Stimulated activated memory B cell treated with anti-CD40 and anti-IgM and Interleukin-4, amounts not matched to agents 10 μg/mL and 1 μg/mL and 100 μg/mL, for 72 hours (primary cell): Measurements from ENCODE around the gene KRI1.
A peak's percentile ranks its signal among the peaks of the same experiment; 100 is the strongest.

Experiments
- ATAC-seq: fragments of 150-1000 bp; cut with Tn5 transposase; 2 replicates; pipeline ENCODE4 v1.10.0; 2021
- H3K27ac Mint-ChIP-seq: one replicate; pipeline ENCODE4 v1.8.0; 2022; ENCODE audit warnings: mild to moderate bottlenecking, mixed read lengths
- H3K27me3 Mint-ChIP-seq: one replicate; pipeline ENCODE4 v1.8.0; 2022; ENCODE audit warnings: mixed read lengths
- H3K36me3 Mint-ChIP-seq: one replicate; pipeline ENCODE4 v1.8.0; 2022; ENCODE audit warnings: mixed read lengths
- H3K4me1 Mint-ChIP-seq: one replicate; pipeline ENCODE4 v1.8.0; 2022; ENCODE audit warnings: mixed read lengths
- H3K4me3 Mint-ChIP-seq: one replicate; pipeline ENCODE4 v1.8.0; 2022; ENCODE audit warnings: mild to moderate bottlenecking, moderate library complexity, mixed read lengths
- H3K9me3 Mint-ChIP-seq: one replicate; pipeline ENCODE4 v1.8.0; 2022; ENCODE audit warnings: mixed read lengths

The KRI1 gene

GRCh38 chr19:10565567-10566407 is at the start of gene KRI1:
Gene KRI1, minus strand, starts transcription at chr19:10566010. Its CDS starts 11 bp downstream, at chr19:10565999.
- Mint-ChIP-seq H3K27me3 (no peaks in the 10 kb centered on the region), H3K27ac (peak within 1 kb of the TSS; percentile 86), H3K36me3 (peaks cover 11% of the 10 kb centered on the region), H3K4me3 (peak within 1 kb of the TSS; percentile 82), H3K9me3 (no peaks in the 10 kb centered on the region), H3K4me1 (peaks cover 49% of the 10 kb centered on the region)
- ATAC-seq = peak; percentile 80

- ATAC-seq = no peak
- H3K27ac Mint-ChIP-seq = peak overlapping the region; percentile 51
- peaks cover 40% of the 10 kb centered on the region for H3K4me1 Mint-ChIP-seq
- no peaks in the 10 kb centered on the region for H3K27me3 Mint-ChIP-seq
- H3K9me3 Mint-ChIP-seq = no peaks in the 10 kb centered on the region
- peaks cover 25% of the 10 kb centered on the region for H3K36me3 Mint-ChIP-seq
- no peak overlapping the region for H3K4me3 Mint-ChIP-seq
These were observed 46.8 kb upstream of the KRI1 start for GRCh38 chr19:10612499-10613119.

- no peak for ATAC-seq
- Mint-ChIP-seq H3K27ac (no peak overlapping the region), H3K27me3 (no peaks in the 10 kb centered on the region), H3K9me3 (no peaks in the 10 kb centered on the region), H3K36me3 (peaks cover 21% of the 10 kb centered on the region), H3K4me1 (peaks cover 33% of the 10 kb centered on the region), H3K4me3 (no peak overlapping the region)
These were observed 46.1 kb upstream of the KRI1 start for GRCh38 chr19:10611907-10612306.

GRCh38 chr19:10604460-10604980 is 38.7 kb upstream of the KRI1 start:
- ATAC-seq = peak; percentile 48
- peaks cover 10% of the 10 kb centered on the region for H3K36me3 Mint-ChIP-seq
- no peaks in the 10 kb centered on the region for H3K9me3 Mint-ChIP-seq
- peaks cover 29% of the 10 kb centered on the region for H3K4me1 Mint-ChIP-seq
- no peaks in the 10 kb centered on the region for H3K27me3 Mint-ChIP-seq
- H3K4me3 Mint-ChIP-seq = peak overlapping the region; percentile 91
- peak overlapping the region; percentile 96 for H3K27ac Mint-ChIP-seq

GRCh38 chr19:10603873-10604459 is 38.2 kb upstream of the KRI1 start:
- peak; percentile 56 for ATAC-seq
- Mint-ChIP-seq H3K4me1 (peaks cover 29% of the 10 kb centered on the region), H3K9me3 (no peaks in the 10 kb centered on the region), H3K4me3 (peak overlapping the region; percentile 91), H3K36me3 (peaks cover 10% of the 10 kb centered on the region), H3K27me3 (no peaks in the 10 kb centered on the region), H3K27ac (peak overlapping the region; percentile 96)

GRCh38 chr19:10603084-10603872 is 37.5 kb upstream of the KRI1 start:
- peak; percentile 83 for ATAC-seq
- H3K4me3 Mint-ChIP-seq = peak overlapping the region; percentile 91
- peak overlapping the region; percentile 96 for H3K27ac Mint-ChIP-seq
- peaks cover 29% of the 10 kb centered on the region for H3K4me1 Mint-ChIP-seq
- H3K9me3 Mint-ChIP-seq = no peaks in the 10 kb centered on the region
- peaks cover 10% of the 10 kb centered on the region for H3K36me3 Mint-ChIP-seq
- H3K27me3 Mint-ChIP-seq = no peaks in the 10 kb centered on the region

GRCh38 chr19:10602330-10603083 is 36.7 kb upstream of the KRI1 start:
- H3K27me3 Mint-ChIP-seq = no peaks in the 10 kb centered on the region
- H3K27ac Mint-ChIP-seq = peak overlapping the region; percentile 96
- ATAC-seq = peak; percentile 87
- peak overlapping the region; percentile 91 for H3K4me3 Mint-ChIP-seq
- no peaks in the 10 kb centered on the region for H3K9me3 Mint-ChIP-seq
- H3K4me1 Mint-ChIP-seq = peaks cover 33% of the 10 kb centered on the region
- H3K36me3 Mint-ChIP-seq = peaks cover 10% of the 10 kb centered on the region

GRCh38 chr19:10601999-10602329 is 36.2 kb upstream of the KRI1 start:
- H3K4me3 Mint-ChIP-seq = peak overlapping the region; percentile 81
- no peaks in the 10 kb centered on the region for H3K9me3 Mint-ChIP-seq
- no peaks in the 10 kb centered on the region for H3K27me3 Mint-ChIP-seq
- peak overlapping the region; percentile 96 for H3K27ac Mint-ChIP-seq
- H3K36me3 Mint-ChIP-seq = peaks cover 10% of the 10 kb centered on the region
- peaks cover 35% of the 10 kb centered on the region for H3K4me1 Mint-ChIP-seq
- no peak for ATAC-seq

GRCh38 chr19:10600149-10600548 is 34.3 kb upstream of the KRI1 start:
- H3K27ac Mint-ChIP-seq = no peak overlapping the region
- no peaks in the 10 kb centered on the region for H3K27me3 Mint-ChIP-seq
- no peaks in the 10 kb centered on the region for H3K9me3 Mint-ChIP-seq
- peaks cover 53% of the 10 kb centered on the region for H3K4me1 Mint-ChIP-seq
- no peak overlapping the region for H3K4me3 Mint-ChIP-seq
- no peak for ATAC-seq
- H3K36me3 Mint-ChIP-seq = peaks cover 10% of the 10 kb centered on the region

- H3K9me3 Mint-ChIP-seq = no peaks in the 10 kb centered on the region
- no peaks in the 10 kb centered on the region for H3K36me3 Mint-ChIP-seq
- H3K4me1 Mint-ChIP-seq = peaks cover 44% of the 10 kb centered on the region
- no peaks in the 10 kb centered on the region for H3K27me3 Mint-ChIP-seq
- peak overlapping the region; percentile 55 for H3K4me3 Mint-ChIP-seq
- peak; percentile 87 for ATAC-seq
- peak overlapping the region; percentile 75 for H3K27ac Mint-ChIP-seq
These were observed 28.2 kb upstream of the KRI1 start for GRCh38 chr19:10593820-10594637.

- Mint-ChIP-seq H3K4me3 (no peak overlapping the region), H3K27ac (no peak overlapping the region), H3K36me3 (no peaks in the 10 kb centered on the region), H3K9me3 (no peaks in the 10 kb centered on the region), H3K4me1 (peaks cover 43% of the 10 kb centered on the region), H3K27me3 (no peaks in the 10 kb centered on the region)
- ATAC-seq = no peak
These were observed 27.3 kb upstream of the KRI1 start for GRCh38 chr19:10593148-10593547.

- H3K9me3 Mint-ChIP-seq = peaks cover 6% of the 10 kb centered on the region
- no peak for ATAC-seq
These were observed 22.0 kb upstream of the KRI1 start for GRCh38 chr19:10587839-10588150.

GRCh38 chr19:10587022-10587838 is 21.4 kb upstream of the KRI1 start, which contains the start of gene AP1M2:
Gene AP1M2, minus strand, starts transcription at chr19:10587312. Its CDS starts 81 bp downstream, at chr19:10587231.
- no peak within 1 kb of the TSS for H3K4me3 Mint-ChIP-seq
- ATAC-seq = no peak
- H3K36me3 Mint-ChIP-seq = no peaks in the 10 kb centered on the region
- peaks cover 6% of the 10 kb centered on the region for H3K9me3 Mint-ChIP-seq
- H3K4me1 Mint-ChIP-seq = peaks cover 22% of the 10 kb centered on the region
- no peak within 1 kb of the TSS for H3K27ac Mint-ChIP-seq
- H3K27me3 Mint-ChIP-seq = no peaks in the 10 kb centered on the region

More at GRCh38 chr19:10587839-10588150, 22.0 kb upstream of the KRI1 start:
- Mint-ChIP-seq H3K27me3 (no peaks in the 10 kb centered on the region), H3K36me3 (no peaks in the 10 kb centered on the region), H3K27ac (no peak overlapping the region), H3K4me3 (no peak overlapping the region), H3K4me1 (peaks cover 22% of the 10 kb centered on the region)
